H1 (cell line): ENCODE measurements around the gene R3HDM1. TPM values are rescaled to one million over a fixed set of nuclear protein-coding genes. Genes with fewer than 3 reads are reported as not detected.

ENCODE experiments used
- CTCF ChIA-PET: fragments of 300-600 bp; sonication (Branson Sonifier 250); formaldehyde crosslinking; loops from one replicate; lab custom pipeline; 2021; ENCODE audit not compliant: partially characterized antibody; lab: Charles Lee
- POLR2A ChIA-PET: fragments of 300-600 bp; sonication (Branson Sonifier 250); formaldehyde crosslinking; loops from one replicate; lab custom pipeline; 2021; ENCODE audit warnings: inconsistent platforms; ENCODE audit not compliant: partially characterized antibody; lab: Charles Lee
- DNase-seq, 2 experiments: peaks; one replicate each; pipeline versions ENCODE4 v3.0.0 to v3.0.0-alpha.2; 2010 to 2022; ENCODE audit warnings: low spot score in 2 of 2, low read depth in 1 of 2, mixed read lengths in 1 of 2
- FAIRE-seq: peaks from 2 replicates; lab custom pipeline; 2011; peaks lifted over from hg19 to GRCh38; lab: Jason Lieb, UNC
- H2AFZ ChIP-seq: 2 replicates; pipeline ENCODE4 v1.8.1; 2012; ENCODE audit warnings: low read length, inconsistent platforms
- H2AK5ac ChIP-seq: 2 replicates; pipeline ENCODE4 v1.6.1; 2013; ENCODE audit warnings: low read depth, low read length
- H2BK120ac ChIP-seq: replicated peaks from 2 replicates; pipeline ENCODE3; 2013; ENCODE audit warnings: low read depth, low read length, inconsistent platforms
- H2BK12ac ChIP-seq: 2 replicates; pipeline ENCODE4 v1.6.1; 2013; ENCODE audit warnings: low read depth, low read length
- H2BK15ac ChIP-seq: 2 replicates; pipeline ENCODE4 v1.6.1; 2013; ENCODE audit warnings: low read length
- H2BK20ac ChIP-seq: 2 replicates; pipeline ENCODE4 v1.6.1; 2013; ENCODE audit warnings: low read length
- H2BK5ac ChIP-seq: 2 replicates; pipeline ENCODE4 v1.6.1; 2013; ENCODE audit warnings: low read depth, low read length
- H3K14ac ChIP-seq: 2 replicates; pipeline ENCODE4 v1.6.1; 2013; ENCODE audit warnings: inconsistent platforms; ENCODE audit not compliant: insufficient read length
- H3K18ac ChIP-seq: 2 replicates; pipeline ENCODE4 v1.6.1; 2013; ENCODE audit warnings: low read length; ENCODE audit errors: extremely low read depth
- H3K23ac ChIP-seq: 2 replicates; pipeline ENCODE4 v1.6.1; 2013; ENCODE audit warnings: inconsistent platforms; ENCODE audit not compliant: insufficient read length
- H3K23me2 ChIP-seq: 2 replicates; pipeline ENCODE4 v1.6.1; 2013; ENCODE audit warnings: low read depth, low read length
- H3K27ac ChIP-seq: 2 replicates; pipeline ENCODE4 v1.6.1; 2011; ENCODE audit warnings: low read depth, low read length, inconsistent platforms
- H3K27me3 ChIP-seq, 4 experiments: replicated peaks in 1 of 4; 1 replicate in 1 of 4; 2 replicates in 3 of 4; pipeline versions ENCODE4 v1.6.1 to v1.8.1; 2011 to 2013; ENCODE audit warnings: low read length in 3 of 4, mild to moderate bottlenecking in 3 of 4, inconsistent platforms in 2 of 4, mixed read lengths in 2 of 4, moderate library complexity in 1 of 4; ENCODE audit not compliant: control insufficient read depth in 3 of 4, insufficient read depth in 3 of 4; ENCODE audit errors: extremely low read depth in 1 of 4
- H3K36me3 ChIP-seq, 4 experiments: 2 replicates each; pipeline versions ENCODE4 v1.6.1 to v1.8.1; 2011 to 2013; ENCODE audit warnings: mild to moderate bottlenecking in 4 of 4, low read length in 3 of 4, moderate library complexity in 2 of 4, control low read depth in 1 of 4, inconsistent platforms in 1 of 4; ENCODE audit not compliant: insufficient read depth in 4 of 4, control insufficient read depth in 2 of 4
- H3K4ac ChIP-seq: replicated peaks from 2 replicates; pipeline ENCODE3; 2013; ENCODE audit warnings: low read length, low read depth, mixed read lengths, inconsistent platforms; ENCODE audit not compliant: insufficient read length
- H3K4me1 ChIP-seq, 4 experiments: replicated peaks in 1 of 4; 1 replicate in 1 of 4; 2 replicates in 3 of 4; pipeline versions ENCODE4 v1.6.1 to v1.8.1; 2011 to 2013; ENCODE audit warnings: low read length in 3 of 4, inconsistent platforms in 2 of 4, mixed read lengths in 1 of 4; ENCODE audit not compliant: insufficient read depth in 4 of 4, control insufficient read depth in 3 of 4
- H3K4me2 ChIP-seq, 2 experiments: 2 replicates each; pipeline versions ENCODE4 v1.6.1 to v1.8.1; 2011 to 2013; ENCODE audit warnings: low read depth in 2 of 2, low read length in 2 of 2, control low read depth in 1 of 2, inconsistent platforms in 1 of 2, mild to moderate bottlenecking in 1 of 2; ENCODE audit not compliant: insufficient read depth in 1 of 2
- H3K4me3 ChIP-seq, 4 experiments: fragments of 200-600, 300-600 bp in 1 of 4; sonication (generic), shearing (Covaris generic), sonication (Bioruptor Twin) in 1 of 4; 2 replicates each; pipeline versions ENCODE4 v1.5.1 to v1.8.1; 2011 to 2016; ENCODE audit warnings: low read length in 4 of 4, low read depth in 3 of 4, control low read depth in 2 of 4, inconsistent platforms in 2 of 4, mild to moderate bottlenecking in 2 of 4, mixed read lengths in 1 of 4, moderate library complexity in 1 of 4; ENCODE audit not compliant: insufficient read depth in 2 of 4; ENCODE audit errors: extremely low read depth in 1 of 4
- H3K56ac ChIP-seq: replicated peaks from 2 replicates; pipeline ENCODE3; 2013; ENCODE audit warnings: low read depth, mild to moderate bottlenecking, mixed read lengths, low read length, inconsistent platforms; ENCODE audit not compliant: insufficient read length
- H3K79me1 ChIP-seq: 2 replicates; pipeline ENCODE4 v1.6.1; 2013; ENCODE audit warnings: low read depth, low read length, control low read depth
- H3K79me2 ChIP-seq, 2 experiments: 2 replicates each; pipeline versions ENCODE4 v1.6.1 to v1.8.1; 2012 to 2013; ENCODE audit warnings: low read length in 2 of 2, mild to moderate bottlenecking in 2 of 2, inconsistent platforms in 1 of 2; ENCODE audit not compliant: insufficient read depth in 2 of 2, control insufficient read depth in 1 of 2
- H3K9ac ChIP-seq, 4 experiments: replicated peaks in 1 of 4; 1 replicate in 1 of 4; 2 replicates in 3 of 4; pipeline versions ENCODE4 v1.6.1 to v1.8.1; 2011 to 2013; ENCODE audit warnings: low read depth in 3 of 4, low read length in 3 of 4, control low read depth in 2 of 4, mild to moderate bottlenecking in 2 of 4, moderate library complexity in 2 of 4, inconsistent platforms in 1 of 4; ENCODE audit errors: extremely low read depth in 1 of 4
- H3K9me3 ChIP-seq, 2 experiments: 2 replicates each; pipeline versions ENCODE4 v1.6.1 to v1.8.1; 2012 to 2013; ENCODE audit warnings: mild to moderate bottlenecking in 2 of 2, moderate library complexity in 2 of 2, control low read depth in 1 of 2, inconsistent platforms in 1 of 2, low read depth in 1 of 2, low read length in 1 of 2, mixed read lengths in 1 of 2; ENCODE audit not compliant: insufficient read depth in 2 of 2
- H4K20me1 ChIP-seq, 2 experiments: replicated peaks in 1 of 2; 2 replicates each; pipeline versions ENCODE3 to v1.8.1; 2011 to 2013; ENCODE audit warnings: inconsistent platforms in 2 of 2, low read length in 2 of 2, mild to moderate bottlenecking in 1 of 2; ENCODE audit not compliant: insufficient read depth in 2 of 2, control insufficient read depth in 1 of 2
- H4K5ac ChIP-seq: 2 replicates; pipeline ENCODE4 v1.6.1; 2013; ENCODE audit warnings: low read length, low read depth, mixed read lengths, inconsistent platforms; ENCODE audit not compliant: insufficient read length
- H4K8ac ChIP-seq: 2 replicates; pipeline ENCODE4 v1.8.0; 2013; ENCODE audit warnings: mild to moderate bottlenecking, moderate library complexity, low read length, inconsistent platforms; ENCODE audit not compliant: insufficient read depth; ENCODE audit errors: extremely low read depth
- H4K91ac ChIP-seq: replicated peaks from 2 replicates; pipeline ENCODE3; 2013; ENCODE audit warnings: low read length, mixed read lengths, inconsistent platforms; ENCODE audit not compliant: insufficient read length
- EGR1 ChIP-seq: IDR thresholded peaks from 2 replicates; pipeline ENCODE4 v1.6.1; 2011; ENCODE audit warnings: low read depth, low read length, borderline replicate concordance
- KDM4A ChIP-seq: IDR thresholded peaks from one replicate; pipeline ENCODE4 v1.7.1; 2012; ENCODE audit warnings: low read depth, mild to moderate bottlenecking, moderate library complexity, low read length, inconsistent platforms; ENCODE audit not compliant: severe bottlenecking
- KDM5A ChIP-seq: fragments of 200-600 bp; IDR thresholded peaks from 2 replicates; pipeline ENCODE4 v1.7.1; 2012; ENCODE audit warnings: mild to moderate bottlenecking, low read length, inconsistent platforms, mixed read lengths
- MAFK ChIP-seq: IDR thresholded peaks from 2 replicates; pipeline ENCODE4 v1.6.1; 2012; ENCODE audit warnings: low read depth, mild to moderate bottlenecking, improper control_type of control experiment, low read length
- RXRA ChIP-seq: IDR thresholded peaks from 2 replicates; pipeline ENCODE4 v1.6.1; 2011; ENCODE audit warnings: low read depth, mild to moderate bottlenecking, low read length, moderate library complexity; ENCODE audit not compliant: insufficient read depth
- SP2 ChIP-seq: IDR thresholded peaks from 2 replicates; pipeline ENCODE4 v1.6.1; 2012; ENCODE audit warnings: mild to moderate bottlenecking, low read length, inconsistent platforms
- WGBS, 2 experiments: shearing (Covaris generic) in 1 of 2; methylation state at CpG; one replicate each; pipeline versions ENCODE4 v1.1.6 to v1.1.7; 2013 to 2015; ENCODE audit warnings: low lambda C conversion rate in 2 of 2, mixed read lengths in 2 of 2, inconsistent platforms in 1 of 2, low coverage in 1 of 2, missing lambda C conversion rate in 1 of 2; ENCODE audit not compliant: insufficient replicate concordance in 2 of 2, insufficient coverage in 1 of 2, insufficient read length in 1 of 2; ENCODE audit errors: extremely low coverage in 1 of 2, missing lambda C conversion rate in 1 of 2; 5-methylcytosine and 5-hydroxymethylcytosine counted together
- polyA plus RNA-seq, 7 experiments: library from polyadenylated mRNA; depleted of rRNA in 3 of 7; stranded (reverse) in 5 of 7; unstranded in 2 of 7; fragments of >200 nt in 5 of 7; fragments of 200-250 nt in 2 of 7; gene quantifications; 1 replicate in 5 of 7; 2 replicates in 1 of 7; 4 replicates in 1 of 7; pipeline versions ENCODE4 v1.2.1 to v1.2.3, GENCODE V29; 2011 to 2013; ENCODE audit warnings: missing spikeins in 2 of 7, mixed read lengths in 2 of 7
- total RNA-seq: library from RNA; stranded (reverse); fragmentation: NEBNext Ultra II Directional; extraction: Animal tissue kit (Norgen Biotek cat#: 25700); gene quantifications from 2 replicates; pipeline ENCODE4 v1.2.1, GENCODE V29; 2021
- TF ChIP-seq, protein P1 (sequence below), 3 experiments: IDR thresholded peaks; 1 replicate in 2 of 3; 2 replicates in 1 of 3; pipeline versions ENCODE4 v1.5.1 to v1.6.1; 2011; ENCODE audit warnings: low read length in 3 of 3, mild to moderate bottlenecking in 3 of 3, inconsistent platforms in 2 of 3, low read depth in 1 of 3, moderate library complexity in 1 of 3; ENCODE audit not compliant: insufficient read depth in 1 of 3; ENCODE audit errors: control extremely low read depth in 1 of 3

The R3HDM1 gene
- total and polyA plus RNA-seq, 2 of the 8 experiments (the other 6 are each of a cell fraction or from before 2014, with no cell fraction given) = 77.7 to 120 TPM

DNA sequence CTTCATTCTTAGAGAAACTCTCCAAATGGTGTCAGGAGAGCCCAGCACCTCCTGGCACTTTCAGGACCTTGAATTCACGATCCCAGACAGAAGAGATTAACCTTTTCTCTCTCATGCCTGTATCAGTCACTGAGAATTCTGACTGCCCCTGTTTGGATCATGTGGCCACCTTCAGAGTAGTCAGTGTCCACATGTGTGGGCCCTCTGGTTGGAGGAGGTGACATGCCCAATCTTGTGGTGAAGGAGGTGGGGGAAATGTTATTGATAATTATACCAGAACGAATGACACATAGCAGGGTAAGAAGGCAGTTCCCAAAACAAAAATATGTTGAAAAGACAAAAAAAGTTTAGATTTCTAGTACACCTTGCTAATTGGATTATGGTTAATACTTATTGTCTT, 242.0 kb downstream of the R3HDM1 start:
- no peaks in the 10 kb centered on the region for H3K9me3 ChIP-seq
- CTCF ChIA-PET = interaction anchor here (5.0 kb wide), 1 partner anchor 24 kb away, joined by 40 read pairs; no protein-coding TSS in a partner anchor

More for the DNA sequence above, 242.0 kb downstream of the R3HDM1 start:
- WGBS, 2 experiments = 98% methylated on average over 2 of the region's 2 CpGs; no CpG with 5 or more reads in 1 of the 2 experiments
- H3K18ac ChIP-seq = no peak overlapping the region
- no peak overlapping the region for H2BK15ac ChIP-seq
- no peak overlapping the region for H3K9ac ChIP-seq
- H2AK5ac ChIP-seq = no peak overlapping the region
- H4K5ac ChIP-seq = no peak overlapping the region
- H3K4me3 ChIP-seq = no peak overlapping the region
- H2BK120ac ChIP-seq = no peak overlapping the region
- H3K23ac ChIP-seq = no peak overlapping the region
- H3K4me2 ChIP-seq = no peak overlapping the region
- peaks cover 5 to 83% (median 46%) of the 10 kb centered on the region in 4 experiments for H3K36me3 ChIP-seq
- H2AFZ ChIP-seq = no peak overlapping the region
- H3K14ac ChIP-seq = no peak overlapping the region
- H3K27ac ChIP-seq = no peak overlapping the region
- POLR2A ChIA-PET = interaction anchor here (0.8 to 1.5 kb wide), 2 partner anchors 8 to 53 kb away, joined by 4 read pairs; no protein-coding TSS in a partner anchor
- H3K79me2 ChIP-seq = no peaks in the 10 kb centered on the region
- no peaks in the 10 kb centered on the region; the same call in 1 of the 2 replicates for H3K79me1 ChIP-seq
- H4K20me1 ChIP-seq = peaks cover 0 to 2% of the 10 kb centered on the region in 2 experiments
- H4K8ac ChIP-seq = no peak overlapping the region
- no peak for FAIRE-seq
- H3K56ac ChIP-seq = no peak overlapping the region
- no peak for DNase-seq
- H4K91ac ChIP-seq = no peak overlapping the region
- TF ChIP-seq KDM4A (no peak), EGR1 (no peak), SP2 (no peak), RXRA (no peak), KDM5A (no peak), MAFK (no peak)
- TF ChIP-seq, protein P1, sequence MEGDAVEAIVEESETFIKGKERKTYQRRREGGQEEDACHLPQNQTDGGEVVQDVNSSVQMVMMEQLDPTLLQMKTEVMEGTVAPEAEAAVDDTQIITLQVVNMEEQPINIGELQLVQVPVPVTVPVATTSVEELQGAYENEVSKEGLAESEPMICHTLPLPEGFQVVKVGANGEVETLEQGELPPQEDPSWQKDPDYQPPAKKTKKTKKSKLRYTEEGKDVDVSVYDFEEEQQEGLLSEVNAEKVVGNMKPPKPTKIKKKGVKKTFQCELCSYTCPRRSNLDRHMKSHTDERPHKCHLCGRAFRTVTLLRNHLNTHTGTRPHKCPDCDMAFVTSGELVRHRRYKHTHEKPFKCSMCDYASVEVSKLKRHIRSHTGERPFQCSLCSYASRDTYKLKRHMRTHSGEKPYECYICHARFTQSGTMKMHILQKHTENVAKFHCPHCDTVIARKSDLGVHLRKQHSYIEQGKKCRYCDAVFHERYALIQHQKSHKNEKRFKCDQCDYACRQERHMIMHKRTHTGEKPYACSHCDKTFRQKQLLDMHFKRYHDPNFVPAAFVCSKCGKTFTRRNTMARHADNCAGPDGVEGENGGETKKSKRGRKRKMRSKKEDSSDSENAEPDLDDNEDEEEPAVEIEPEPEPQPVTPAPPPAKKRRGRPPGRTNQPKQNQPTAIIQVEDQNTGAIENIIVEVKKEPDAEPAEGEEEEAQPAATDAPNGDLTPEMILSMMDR (IDR thresholded peaks at IDR 0.05; ENCODE audit: control extremely low read depth in 1 of 3, insufficient read depth in 1 of 3, low read depth in 1 of 3, low read length in 3 of 3) = no peak
- H3K23me2 ChIP-seq = no peaks in the 10 kb centered on the region
- no peak overlapping the region for H2BK12ac ChIP-seq
- no peaks in the 10 kb centered on the region for H3K27me3 ChIP-seq
- no peak overlapping the region for H3K4ac ChIP-seq
- H3K4me1 ChIP-seq = no peaks in the 10 kb centered on the region
- H2BK20ac ChIP-seq = no peak overlapping the region
- H2BK5ac ChIP-seq = no peak overlapping the region
